Posterior vena cava (tissue), 2 donors: ENCODE data around the gene CYP4F22. TPM values are rescaled to one million over a fixed set of nuclear protein-coding genes. Genes with fewer than 3 reads are reported as not detected.
"Not testable (repeated sequence)": the region's sequence is repeated elsewhere in the genome, so short reads cannot be mapped to it uniquely, and the experiment has no call there.

ENCODE experiments used
- DNase-seq: peaks from one replicate; pipeline ENCODE4 v3.0.0-alpha.2; 2020; ENCODE audit warnings: low spot score
- intact Hi-C, 2 donors: fragments of 100-400 bp; cut with DNase I; formaldehyde crosslinking; loops; one replicate each; pipeline versions ENCODE4 v1.14.1 to v1.14.2; 2022 to 2023
- total RNA-seq, 2 donors: library from RNA; stranded (reverse); fragmentation: NEBNext Ultra II Directional; extraction: Animal tissue kit (Norgen Biotek cat#: 25700); gene quantifications; one replicate each; pipeline ENCODE4 v1.2.1, GENCODE V29; 2021
- donor health status: DM: yes; HTN: yes; CAD: no.
- donor health status: DM: yes; HTN: yes; CAD: no.

The CYP4F22 gene
- total RNA-seq, 2 donors from 2014 or later = not detected

GRCh38 chr19:15529774-15530372, 21.5 kb downstream of the CYP4F22 start:
- no peak for DNase-seq
- intact Hi-C loops = no loop called here

GRCh38 chr19:15532779-15533521, 24.6 kb downstream of the CYP4F22 start:
- intact Hi-C loops = no loop called here
- no peak for DNase-seq

GRCh38 chr19:15533522-15533830, 25.2 kb downstream of the CYP4F22 start:
- intact Hi-C loops, DNase-seq: not testable (repeated sequence)

- DNase-seq = no peak
Measured at GRCh38 chr19:15534957-15535864, 26.9 kb downstream of the CYP4F22 start.

GRCh38 chr19:15536350-15536749, 28.0 kb downstream of the CYP4F22 start:
- no peak for DNase-seq
- intact Hi-C loops = no loop called here

More at GRCh38 chr19:15534957-15535864, 26.9 kb downstream of the CYP4F22 start:
- intact Hi-C loops = loop anchor here in 1 of 2 donors (1.0 kb wide), 1 partner anchor 36 kb away; no protein-coding TSS in a partner anchor

- DNase-seq = no peak
- intact Hi-C loops = no loop called here
Measured at GRCh38 chr19:15538774-15539173, 30.4 kb downstream of the CYP4F22 start.

GRCh38 chr19:15539638-15540037, 31.3 kb downstream of the CYP4F22 start:
- no peak for DNase-seq
- intact Hi-C loops = no loop called here

- intact Hi-C loops = no loop called here
- no peak for DNase-seq
Measured at GRCh38 chr19:15540435-15540834, 32.1 kb downstream of the CYP4F22 start.

GRCh38 chr19:15544283-15544682, 36.0 kb downstream of the CYP4F22 start:
- intact Hi-C loops = loop anchor here in 1 of 2 donors (1.0 kb wide), 1 partner anchor 25 kb away; no protein-coding TSS in a partner anchor
- no peak for DNase-seq

GRCh38 chr19:15544970-15545369, 36.6 kb downstream of the CYP4F22 start:
- no peak for DNase-seq
- intact Hi-C loops = loop anchor here in 1 of 2 donors (1.0 kb wide), 1 partner anchor 24 kb away; no protein-coding TSS in a partner anchor

- intact Hi-C loops = no loop called here
- DNase-seq = no peak
Measured at GRCh38 chr19:15548648-15549047, 40.3 kb downstream of the CYP4F22 start.

GRCh38 chr19:15549581-15549980, 41.3 kb downstream of the CYP4F22 start:
- intact Hi-C loops = no loop called here

GRCh38 chr19:15550273-15550672, 41.9 kb downstream of the CYP4F22 start:
- intact Hi-C loops = loop anchor here in 1 of 2 donors (5.0 to 10.0 kb wide), 4 partner anchors 85 to 463 kb away; partner anchors contain the start of gene RASAL3
- no peak for DNase-seq

More at GRCh38 chr19:15549581-15549980, 41.3 kb downstream of the CYP4F22 start:
- DNase-seq = no peak

- no peak for DNase-seq
- intact Hi-C loops = loop anchor here in 1 of 2 donors (5.0 to 10.0 kb wide), 4 partner anchors 86 to 464 kb away; partner anchors contain the start of gene RASAL3
Measured at GRCh38 chr19:15550929-15551292, 42.6 kb downstream of the CYP4F22 start.

- no peak for DNase-seq
- intact Hi-C loops = loop anchor here in 1 of 2 donors (5.0 to 10.0 kb wide), 4 partner anchors 87 to 464 kb away; partner anchors contain the start of gene RASAL3
Measured at GRCh38 chr19:15551293-15552004, 43.1 kb downstream of the CYP4F22 start.

- intact Hi-C loops = loop anchor here (5.0 to 10.0 kb wide), 6 partner anchors 90 to 463 kb away; partner anchors contain the start of gene RASAL3 (in 1 of the 2)
- DNase-seq = no peak
Measured at GRCh38 chr19:15555021-15555420, 46.7 kb downstream of the CYP4F22 start.

- intact Hi-C loops = loop anchor here (5.0 to 10.0 kb wide), 6 partner anchors 91 to 464 kb away; partner anchors contain the start of gene RASAL3 (in 1 of the 2)
- DNase-seq = peak; percentile 97
Measured at GRCh38 chr19:15555759-15556633, 47.7 kb downstream of the CYP4F22 start.
